Calu3 (cell line): Measurements from ENCODE around the gene RENBP. TPM values are rescaled to one million over a fixed set of nuclear protein-coding genes. Genes with fewer than 3 reads are reported as not detected.

Experiments
- BruUV-seq: library from RNA; stranded (reverse); fragments of 400-500 nt; replicated peaks from 2 replicates; lab custom pipeline; 2021; lab: Mats Ljungman, UMichigan
- CTCF ChIA-PET: fragments of 300-600 bp; sonication (Branson Sonifier 250); formaldehyde crosslinking; loops from one replicate; lab custom pipeline; 2022; ENCODE audit warnings: antibody characterized with exemption; lab: Charles Lee
- DNase-seq: peaks from one replicate; pipeline ENCODE4 v3.0.0; 2022
- H3K27ac Mint-ChIP-seq: one replicate; pipeline ENCODE4 v1.8.0; 2022; ENCODE audit warnings: mixed read lengths; ENCODE audit not compliant: unreplicated experiment
- H3K27me3 Mint-ChIP-seq: one replicate; pipeline ENCODE4 v1.8.0; 2022; ENCODE audit warnings: mixed read lengths; ENCODE audit not compliant: unreplicated experiment
- H3K36me3 Mint-ChIP-seq: one replicate; pipeline ENCODE4 v1.8.0; 2022; ENCODE audit warnings: mild to moderate bottlenecking, moderate library complexity, mixed read lengths; ENCODE audit not compliant: insufficient read depth, unreplicated experiment
- H3K4me1 Mint-ChIP-seq: one replicate; pipeline ENCODE4 v1.8.0; 2022; ENCODE audit warnings: mild to moderate bottlenecking, low read depth, mixed read lengths; ENCODE audit not compliant: unreplicated experiment
- H3K4me3 Mint-ChIP-seq: one replicate; pipeline ENCODE4 v1.8.0; 2022; ENCODE audit warnings: mild to moderate bottlenecking, low read depth, moderate library complexity, mixed read lengths; ENCODE audit not compliant: unreplicated experiment
- H3K9me3 Mint-ChIP-seq: one replicate; pipeline ENCODE4 v1.8.0; 2022; ENCODE audit warnings: low read depth, mixed read lengths; ENCODE audit not compliant: unreplicated experiment
- intact Hi-C: fragments of 100-400 bp; cut with micrococcal nuclease; formaldehyde crosslinking; loops from one replicate; pipeline ENCODE4 v1.10.0; 2022; ENCODE audit not compliant: unreplicated experiment
- microRNA-seq: library from miRNA; unstranded; fragments of <30 nt; microRNA quantifications from one replicate; pipeline ENCODE4 v1.2.0, GENCODE V29; 2022
- total RNA-seq: library from RNA; stranded (reverse); gene quantifications from 2 replicates; pipeline ENCODE4 v1.2.3, GENCODE V29; 2022
- TF ChIP-seq, protein P1 (sequence below): fragments of 200-600 bp; IDR thresholded peaks from one replicate; pipeline ENCODE4 v1.8.0; 2022; ENCODE audit warnings: antibody characterized with exemption; ENCODE audit not compliant: unreplicated experiment

The RENBP gene
- total RNA-seq, 1 experiment from 2014 or later: 0.80 TPM

DNA sequence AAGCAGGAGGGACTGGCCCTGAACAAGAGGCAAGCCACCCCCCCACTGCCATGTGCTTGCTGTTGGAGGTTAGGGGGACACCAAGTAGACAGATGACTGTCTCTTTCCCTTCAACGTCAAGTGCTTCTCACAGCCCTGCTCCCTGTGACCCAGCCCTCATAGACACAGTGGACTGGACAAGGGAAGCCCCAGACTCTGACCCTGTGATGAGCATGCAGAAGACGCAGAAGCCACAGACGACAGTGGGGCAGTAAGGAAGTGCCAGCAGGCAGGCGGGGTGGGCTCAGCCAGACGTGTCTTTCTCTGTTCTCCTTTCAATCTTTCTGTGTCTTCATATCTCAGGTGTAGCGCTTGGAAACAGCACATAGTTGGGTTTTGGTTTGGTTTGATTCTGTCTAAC is 56.1 kb downstream of the RENBP start:
- no peaks in the 10 kb centered on the region for H3K36me3 Mint-ChIP-seq
- H3K4me1 Mint-ChIP-seq: peaks cover 11% of the 10 kb centered on the region
- no peak overlapping the region for H3K27ac Mint-ChIP-seq
- TF ChIP-seq, protein P1, sequence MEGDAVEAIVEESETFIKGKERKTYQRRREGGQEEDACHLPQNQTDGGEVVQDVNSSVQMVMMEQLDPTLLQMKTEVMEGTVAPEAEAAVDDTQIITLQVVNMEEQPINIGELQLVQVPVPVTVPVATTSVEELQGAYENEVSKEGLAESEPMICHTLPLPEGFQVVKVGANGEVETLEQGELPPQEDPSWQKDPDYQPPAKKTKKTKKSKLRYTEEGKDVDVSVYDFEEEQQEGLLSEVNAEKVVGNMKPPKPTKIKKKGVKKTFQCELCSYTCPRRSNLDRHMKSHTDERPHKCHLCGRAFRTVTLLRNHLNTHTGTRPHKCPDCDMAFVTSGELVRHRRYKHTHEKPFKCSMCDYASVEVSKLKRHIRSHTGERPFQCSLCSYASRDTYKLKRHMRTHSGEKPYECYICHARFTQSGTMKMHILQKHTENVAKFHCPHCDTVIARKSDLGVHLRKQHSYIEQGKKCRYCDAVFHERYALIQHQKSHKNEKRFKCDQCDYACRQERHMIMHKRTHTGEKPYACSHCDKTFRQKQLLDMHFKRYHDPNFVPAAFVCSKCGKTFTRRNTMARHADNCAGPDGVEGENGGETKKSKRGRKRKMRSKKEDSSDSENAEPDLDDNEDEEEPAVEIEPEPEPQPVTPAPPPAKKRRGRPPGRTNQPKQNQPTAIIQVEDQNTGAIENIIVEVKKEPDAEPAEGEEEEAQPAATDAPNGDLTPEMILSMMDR: no peak
- peaks cover 2% of the 10 kb centered on the region for H3K9me3 Mint-ChIP-seq
- no peak for DNase-seq
- no TSS peak for BruUV-seq
- no peak overlapping the region for H3K4me3 Mint-ChIP-seq
- H3K27me3 Mint-ChIP-seq: peaks cover 47% of the 10 kb centered on the region
- CTCF ChIA-PET: no interaction called here
- intact Hi-C loops: no loop called here

DNA sequence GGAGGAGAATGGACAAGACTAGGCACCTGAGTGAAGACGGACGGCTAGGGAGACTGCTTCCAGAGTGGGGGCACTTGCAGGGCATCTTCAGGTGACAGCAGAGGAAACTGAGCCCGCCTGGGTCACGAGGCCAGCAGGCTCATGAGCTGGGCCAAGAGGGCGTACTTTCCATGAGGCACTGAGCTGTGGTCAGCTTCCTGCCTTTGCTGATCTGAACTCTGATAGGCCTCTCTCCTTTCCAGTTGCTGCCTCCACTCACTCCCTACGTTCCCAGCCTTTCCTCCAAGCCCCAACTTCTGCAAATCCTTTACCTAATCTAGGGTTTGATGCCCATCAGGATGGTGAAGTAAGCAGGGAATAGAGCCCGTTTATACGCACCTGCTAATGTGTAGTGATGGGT is 57.1 kb downstream of the RENBP start:
- Mint-ChIP-seq H3K27me3 (peaks cover 38% of the 10 kb centered on the region), H3K36me3 (no peaks in the 10 kb centered on the region), H3K4me1 (peaks cover 21% of the 10 kb centered on the region), H3K9me3 (no peaks in the 10 kb centered on the region), H3K27ac (no peak overlapping the region), H3K4me3 (no peak overlapping the region)
- CTCF ChIA-PET: no interaction called here
- no peak for DNase-seq
- TF ChIP-seq, protein P1: no peak
- BruUV-seq: no TSS peak
- intact Hi-C loops: no loop called here

- peak overlapping the region; percentile 50 for H3K4me3 Mint-ChIP-seq
- no peaks in the 10 kb centered on the region for H3K9me3 Mint-ChIP-seq
- DNase-seq: no peak
- TF ChIP-seq, protein P1: no peak
- intact Hi-C loops: no loop called here
- H3K27me3 Mint-ChIP-seq: peaks cover 33% of the 10 kb centered on the region
- no peaks in the 10 kb centered on the region for H3K36me3 Mint-ChIP-seq
- peaks cover 26% of the 10 kb centered on the region for H3K4me1 Mint-ChIP-seq
- no peak overlapping the region for H3K27ac Mint-ChIP-seq
- BruUV-seq: no TSS peak
- CTCF ChIA-PET: no interaction called here
Observed at GRCh38 chrX:153886915-153887314, 57.5 kb downstream of the RENBP start.

GRCh38 chrX:153885968-153886903 is 58.2 kb downstream of the RENBP start, which contains the start of gene L1CAM:
Gene L1CAM (minus strand): TSS chrX:153886173. CDS start chrX:153875836, 10,337 bp downstream.
- TF ChIP-seq, protein P1: no peak
- peaks cover 26% of the 10 kb centered on the region for H3K4me1 Mint-ChIP-seq
- DNase-seq: no peak
- H3K9me3 Mint-ChIP-seq: no peaks in the 10 kb centered on the region
- peaks cover 29% of the 10 kb centered on the region for H3K27me3 Mint-ChIP-seq
- CTCF ChIA-PET: no interaction called here
- H3K36me3 Mint-ChIP-seq: no peaks in the 10 kb centered on the region
- no TSS peak for BruUV-seq
- H3K4me3 Mint-ChIP-seq: peak within 1 kb of the TSS; percentile 62
- no peak within 1 kb of the TSS for H3K27ac Mint-ChIP-seq
- intact Hi-C loops: loop anchor here (2.0 kb wide), 1 partner anchor 121 kb away; the partner anchor contains the start of gene PLXNB3

Small RNA genes within 50 kb of the gene (microRNA-seq; reads per million reads assigned to microRNA genes)
- gene MIR3202-1 (not detected), gene MIR3202-2 (not detected)

Other genes with a start within 250 kb of the RENBP start
- 371 and 407 TPM in 2 replicates for gene BCAP31, start 220.3 kb downstream of the RENBP start, total RNA-seq
- gene ABCD1, start 219.8 kb downstream of the RENBP start, total RNA-seq: 14.4 and 22.8 TPM in 2 replicates
- 37.5 and 49.2 TPM in 2 replicates for gene PLXNB3, start 180.4 kb downstream of the RENBP start, total RNA-seq
- gene SRPK3, start 163.6 kb downstream of the RENBP start, total RNA-seq: 0.14 and 0.29 TPM in 2 replicates
- gene IDH3G, start 150.3 kb downstream of the RENBP start, total RNA-seq: 64.5 and 71.2 TPM in 2 replicates
- gene SSR4, start 150.0 kb downstream of the RENBP start, total RNA-seq: 360 and 391 TPM in 2 replicates
- 0.59 and 0.76 TPM in 2 replicates for gene PDZD4, start 114.1 kb downstream of the RENBP start, total RNA-seq
- gene L1CAM, start 58.5 kb downstream of the RENBP start, total RNA-seq: 14.2 and 16.1 TPM in 2 replicates
- not detected in 2 replicates for gene AVPR2, start 40.0 kb downstream of the RENBP start, total RNA-seq
- gene ARHGAP4, start 18.4 kb downstream of the RENBP start, total RNA-seq: 2.6 and 3.8 TPM in 2 replicates
- gene NAA10, start 9.6 kb downstream of the RENBP start, total RNA-seq: 132 and 139 TPM in 2 replicates
- 76.0 and 77.7 TPM in 2 replicates for gene HCFC1, start 27.2 kb upstream of the RENBP start, total RNA-seq
- gene TMEM187, start 28.1 kb upstream of the RENBP start, total RNA-seq: 9.4 and 9.9 TPM in 2 replicates
- 194 and 208 TPM in 2 replicates for gene IRAK1, start 75.3 kb upstream of the RENBP start, total RNA-seq
- 64.3 and 69.9 TPM in 2 replicates for gene MECP2, start 153.1 kb upstream of the RENBP start, total RNA-seq
- gene OPN1LW, start 199.6 kb upstream of the RENBP start, total RNA-seq: not detected in 2 replicates
- gene OPN1MW, start 238.0 kb upstream of the RENBP start, total RNA-seq: not detected in 2 replicates